CD4-positive, alpha-beta T cell treated with Interleukin-12 subunit alpha and Interleukin-12 subunit beta, for 1 hour (primary cell): Measurements from ENCODE around the gene EPM2AIP1.
"Not testable (repeated sequence)": the region's sequence is repeated elsewhere in the genome, so short reads cannot be mapped to it uniquely, and the experiment has no call there.

Experiments
- DNase-seq: peaks from one replicate; pipeline ENCODE4 v3.0.0-alpha.2; 2020

The EPM2AIP1 gene

GRCh38 chr3:36992806-36993325, at the start of gene EPM2AIP1:
Gene EPM2AIP1, minus strand, starts transcription at chr3:36993131. Its CDS starts 54 bp downstream, at chr3:36993077.
- DNase-seq = no peak

DNA sequence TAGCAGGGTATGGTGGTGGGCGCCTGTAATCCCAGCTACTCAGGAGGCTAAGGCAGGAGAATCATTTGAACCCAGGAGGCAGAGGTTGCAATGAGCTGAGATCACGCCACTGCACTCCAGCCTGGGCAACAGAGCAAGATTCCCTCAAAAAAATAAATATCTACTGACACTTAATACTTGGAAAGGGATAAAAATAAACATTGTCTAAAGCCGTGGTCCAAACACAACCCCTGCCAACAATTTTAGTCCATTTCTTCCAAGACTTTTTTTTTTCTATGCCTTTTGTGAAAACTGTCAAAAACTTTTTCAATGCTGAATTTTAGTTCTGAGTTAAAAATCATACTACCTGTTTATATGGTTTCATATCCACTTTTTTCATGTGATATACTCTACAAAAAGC, 49.8 kb upstream of the EPM2AIP1 start:
- not testable (repeated sequence) for DNase-seq

- DNase-seq = no peak
Observed at GRCh38 chr3:37041546-37042195, 48.7 kb upstream of the EPM2AIP1 start.

GRCh38 chr3:37040231-37040630, 47.3 kb upstream of the EPM2AIP1 start:
- DNase-seq = no peak

GRCh38 chr3:37039161-37039846, 46.4 kb upstream of the EPM2AIP1 start:
- no peak for DNase-seq

GRCh38 chr3:37037352-37037751, 44.4 kb upstream of the EPM2AIP1 start:
- DNase-seq = no peak

DNA sequence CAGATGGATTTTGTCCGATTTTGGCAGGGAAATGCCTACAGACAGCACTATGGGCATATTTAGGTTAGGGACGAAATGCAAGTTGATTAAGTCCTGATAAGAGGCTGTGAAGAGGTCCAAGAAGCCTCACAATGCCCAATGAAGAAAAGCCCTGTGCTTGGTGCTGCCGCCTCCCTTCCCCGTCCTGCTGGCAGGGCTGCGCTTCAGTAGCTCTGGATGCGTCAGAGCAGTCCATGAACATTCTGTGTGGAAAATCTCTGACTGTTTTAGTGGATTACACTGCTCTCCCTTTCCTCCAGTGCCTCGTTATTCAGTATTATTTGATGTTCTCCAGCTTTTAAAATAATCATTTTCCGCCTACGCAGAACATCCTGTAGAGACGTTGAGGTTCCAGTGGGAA, 40.0 kb upstream of the EPM2AIP1 start:
- no peak for DNase-seq

- DNase-seq = no peak
Observed at GRCh38 chr3:37031096-37031682, 38.3 kb upstream of the EPM2AIP1 start.

DNA sequence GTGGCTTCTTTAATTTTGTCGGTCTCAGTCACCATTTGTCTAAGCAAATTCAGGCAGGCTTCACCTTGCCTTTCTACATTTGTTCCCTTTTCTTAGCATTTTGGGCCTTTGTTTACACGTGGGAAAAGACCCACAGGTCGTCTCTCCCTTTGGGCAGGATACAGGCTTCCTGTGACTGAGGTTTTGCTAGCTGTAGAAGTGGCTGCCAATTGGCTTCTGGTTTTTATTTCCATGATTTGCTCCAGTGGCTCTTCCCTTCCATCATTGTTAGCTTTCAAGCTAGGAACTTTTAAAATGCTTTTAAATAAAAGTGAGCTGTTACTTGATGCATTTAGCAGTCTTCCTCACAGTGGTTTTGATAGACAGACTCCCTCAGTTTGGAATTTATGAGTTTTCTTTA, 37.7 kb upstream of the EPM2AIP1 start:
- no peak for DNase-seq

DNA sequence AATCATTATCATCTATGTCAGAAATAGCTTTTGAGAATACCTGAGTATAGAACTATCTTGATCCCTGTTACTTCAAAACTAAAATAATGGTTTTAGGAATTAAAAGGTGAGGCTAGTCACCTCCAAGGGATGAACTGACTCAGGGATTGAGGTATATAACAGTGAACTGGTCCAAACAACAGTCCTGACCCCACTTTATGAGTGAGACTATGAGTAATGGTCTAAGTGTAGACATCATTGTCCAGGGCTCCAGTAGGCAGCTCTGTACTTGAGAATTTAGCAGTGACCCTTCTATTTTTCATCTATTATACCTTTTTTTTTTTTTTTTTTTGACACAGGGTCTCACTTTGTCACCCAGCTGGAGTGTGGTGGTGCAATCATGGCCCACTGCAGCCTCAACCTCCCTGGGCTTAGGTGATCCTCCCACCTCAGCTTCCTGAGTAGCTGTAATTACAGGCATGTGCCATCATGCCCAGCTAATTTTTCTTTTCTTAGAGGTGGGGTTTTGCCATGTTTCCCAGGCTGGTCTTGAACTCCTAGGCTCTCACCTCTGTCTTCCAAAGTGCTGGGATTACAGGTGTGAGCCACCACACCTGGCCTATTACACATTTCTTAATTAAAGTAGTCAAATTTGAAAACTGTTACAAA, 36.7 kb upstream of the EPM2AIP1 start:
- no peak for DNase-seq

DNA sequence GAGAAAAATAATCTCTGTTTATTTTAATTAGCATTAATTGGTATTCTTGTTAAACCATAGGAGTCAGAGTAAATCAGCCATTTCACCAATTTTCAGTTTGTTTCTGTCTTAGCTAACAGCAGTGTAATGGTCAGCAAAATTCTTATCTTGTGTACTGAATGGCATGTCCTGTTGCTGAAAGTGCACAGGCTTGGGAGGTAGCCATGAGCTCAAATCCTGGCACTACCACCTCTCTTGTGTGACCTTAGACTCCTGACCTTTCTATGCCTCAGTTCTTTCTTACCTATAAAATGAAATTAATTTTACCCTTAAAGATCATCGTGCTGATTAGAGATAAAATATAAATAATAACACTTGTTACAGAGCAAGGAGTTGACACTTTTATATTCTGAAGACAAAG, 36.2 kb upstream of the EPM2AIP1 start:
- DNase-seq = no peak

GRCh38 chr3:37028329-37028728, 35.4 kb upstream of the EPM2AIP1 start:
- no peak for DNase-seq

DNA sequence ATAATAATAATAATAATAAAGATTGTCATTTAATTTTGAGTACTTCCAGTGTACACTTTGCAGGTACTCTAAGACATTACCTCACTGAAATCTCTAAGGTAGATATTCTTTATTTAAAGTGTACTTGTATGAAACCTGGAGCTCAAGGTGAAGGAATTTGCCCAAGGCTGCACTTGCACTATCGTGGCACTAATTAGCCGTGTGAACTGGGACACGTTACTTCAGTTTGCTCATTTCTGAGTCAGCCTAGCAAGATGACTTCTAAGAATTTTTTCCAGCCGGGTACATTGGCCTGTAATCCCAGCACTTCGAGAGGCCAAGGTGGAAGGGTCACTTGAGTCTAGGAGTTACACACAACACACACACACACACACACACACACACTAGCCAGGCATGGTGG, 33.9 kb upstream of the EPM2AIP1 start:
- no peak for DNase-seq

- DNase-seq = no peak
Observed at GRCh38 chr3:37025561-37026335, 32.8 kb upstream of the EPM2AIP1 start.

- DNase-seq = no peak
Observed at GRCh38 chr3:37024820-37025405, 32.0 kb upstream of the EPM2AIP1 start.

- peak; percentile 9 for DNase-seq
Observed at GRCh38 chr3:37024092-37024491, 31.2 kb upstream of the EPM2AIP1 start.

DNA sequence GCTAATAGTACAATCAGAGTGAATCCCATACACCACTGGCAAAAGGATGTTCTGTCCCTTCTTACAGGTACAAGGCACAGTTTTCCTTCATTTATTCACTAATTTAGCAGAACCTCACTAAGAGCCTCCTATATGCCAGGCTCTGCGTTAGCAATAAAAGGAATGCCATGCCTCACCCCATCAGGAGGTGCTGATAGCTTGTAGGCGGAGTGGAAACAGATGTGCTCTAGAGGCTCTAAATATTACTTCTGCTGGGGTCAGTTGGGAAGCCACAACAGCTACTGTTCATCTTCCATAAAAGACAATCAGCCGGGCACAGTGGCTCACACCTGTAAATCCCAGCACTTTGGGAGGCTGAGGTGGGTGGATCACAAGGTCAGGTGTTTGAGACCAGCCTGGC, 24.8 kb upstream of the EPM2AIP1 start:
- no peak for DNase-seq

- no peak for DNase-seq
Observed at GRCh38 chr3:37016903-37017302, 24.0 kb upstream of the EPM2AIP1 start.

DNA sequence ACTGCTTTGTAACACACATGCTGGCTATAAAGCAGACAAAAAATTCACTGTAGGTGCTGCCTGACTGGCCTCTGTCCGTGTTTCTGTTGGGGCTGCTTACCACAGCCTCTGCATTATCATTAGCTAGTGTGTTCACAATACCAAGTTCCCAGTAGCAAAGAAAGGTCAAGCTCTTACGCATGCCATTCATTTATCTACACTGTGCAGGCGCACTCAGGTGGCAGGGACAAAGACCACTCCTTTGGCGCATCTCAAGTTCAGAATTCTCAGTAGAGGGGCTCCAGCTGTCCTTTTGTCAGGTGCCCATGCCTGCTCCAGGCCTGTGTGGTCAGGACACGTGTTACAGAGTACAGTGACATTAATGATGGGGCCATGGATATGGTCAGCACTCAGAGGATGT, 22.7 kb upstream of the EPM2AIP1 start:
- DNase-seq = no peak

GRCh38 chr3:37014620-37015019, 21.7 kb upstream of the EPM2AIP1 start:
- DNase-seq = no peak

DNA sequence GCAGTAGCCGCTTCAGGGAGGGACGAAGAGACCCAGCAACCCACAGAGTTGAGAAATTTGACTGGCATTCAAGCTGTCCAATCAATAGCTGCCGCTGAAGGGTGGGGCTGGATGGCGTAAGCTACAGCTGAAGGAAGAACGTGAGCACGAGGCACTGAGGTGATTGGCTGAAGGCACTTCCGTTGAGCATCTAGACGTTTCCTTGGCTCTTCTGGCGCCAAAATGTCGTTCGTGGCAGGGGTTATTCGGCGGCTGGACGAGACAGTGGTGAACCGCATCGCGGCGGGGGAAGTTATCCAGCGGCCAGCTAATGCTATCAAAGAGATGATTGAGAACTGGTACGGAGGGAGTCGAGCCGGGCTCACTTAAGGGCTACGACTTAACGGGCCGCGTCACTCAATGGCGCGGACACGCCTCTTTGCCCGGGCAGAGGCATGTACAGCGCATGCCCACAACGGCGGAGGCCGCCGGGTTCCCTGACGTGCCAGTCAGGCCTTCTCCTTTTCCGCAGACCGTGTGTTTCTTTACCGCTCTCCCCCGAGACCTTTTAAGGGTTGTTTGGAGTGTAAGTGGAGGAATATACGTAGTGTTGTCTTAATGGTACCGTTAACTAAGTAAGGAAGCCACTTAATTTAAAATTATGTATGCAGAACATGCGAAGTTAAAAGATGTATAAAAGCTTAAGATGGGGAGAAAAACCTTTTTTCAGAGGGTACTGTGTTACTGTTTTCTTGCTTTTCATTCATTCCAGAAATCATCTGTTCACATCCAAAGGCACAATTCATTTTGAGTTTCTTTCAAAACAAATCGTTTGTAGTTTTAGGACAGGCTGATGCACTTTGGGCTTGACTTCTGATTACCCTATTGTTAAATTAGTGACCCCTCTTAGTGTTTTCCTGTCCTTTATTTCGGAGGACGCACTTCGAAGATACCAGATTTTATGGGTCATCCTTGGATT, 674 bp upstream of the EPM2AIP1 start, which contains the start of gene MLH1:
Gene MLH1, plus strand, starts transcription at position 193 of the 958 bp plus-strand sequence. Its CDS starts 30 bp downstream, at position 223.
- peak; percentile 100 for DNase-seq
